HG03095 (cell line): Measurements from ENCODE around the gene IPO5.
"Not testable (repeated sequence)": the region's sequence is repeated elsewhere in the genome, so short reads cannot be mapped to it uniquely, and the experiment has no call there.

Experiments used
- ATAC-seq: cut with Tn5 transposase; IDR thresholded peaks from one replicate; pipeline ENCODE4 v1.9.1; 2021; ENCODE audit warnings: moderate library complexity; ENCODE audit not compliant: unreplicated experiment

Gene IPO5

GRCh38 chr13:97948041-97948440 is 5.4 kb upstream of the IPO5 start:
- no peak for ATAC-seq

GRCh38 chr13:97949316-97949715 is 4.2 kb upstream of the IPO5 start:
- not testable (repeated sequence) for ATAC-seq

- ATAC-seq, result no peak
Measured at GRCh38 chr13:97951376-97951775, 2.1 kb upstream of the IPO5 start.

- ATAC-seq, result peak; percentile 79
Measured at GRCh38 chr13:97952831-97953230, 644 bp upstream of the IPO5 start.

GRCh38 chr13:97961340-97961739 is 7.9 kb downstream of the IPO5 start:
- no peak for ATAC-seq

- no peak for ATAC-seq
Measured at GRCh38 chr13:97962887-97963286, 9.4 kb downstream of the IPO5 start.

- ATAC-seq, result no peak
Measured at GRCh38 chr13:97967226-97967625, 13.8 kb downstream of the IPO5 start.

GRCh38 chr13:97967948-97968347 is 14.5 kb downstream of the IPO5 start:
- no peak for ATAC-seq

- ATAC-seq, result no peak
Measured at GRCh38 chr13:97971519-97971918, 18.0 kb downstream of the IPO5 start.

GRCh38 chr13:97974773-97975172 is 21.3 kb downstream of the IPO5 start:
- no peak for ATAC-seq

GRCh38 chr13:97975280-97975847 is 21.9 kb downstream of the IPO5 start:
- ATAC-seq, result no peak

- peak; percentile 85 for ATAC-seq
Measured at GRCh38 chr13:97975848-97976609, 22.6 kb downstream of the IPO5 start.

GRCh38 chr13:97976610-97977521 is 23.4 kb downstream of the IPO5 start:
- ATAC-seq, result peak; percentile 29

GRCh38 chr13:97977982-97978381 is 24.5 kb downstream of the IPO5 start:
- no peak for ATAC-seq

GRCh38 chr13:97978651-97979050 is 25.2 kb downstream of the IPO5 start:
- no peak for ATAC-seq

GRCh38 chr13:97979051-97979450 is 25.6 kb downstream of the IPO5 start:
- no peak for ATAC-seq

GRCh38 chr13:97979556-97979955 is 26.1 kb downstream of the IPO5 start:
- no peak for ATAC-seq

GRCh38 chr13:97982286-97982685 is 28.8 kb downstream of the IPO5 start:
- ATAC-seq, result no peak

GRCh38 chr13:97986835-97987234 is 33.4 kb downstream of the IPO5 start:
- peak; percentile 72 for ATAC-seq

GRCh38 chr13:97999653-98000052 is 46.2 kb downstream of the IPO5 start:
- ATAC-seq, result no peak

- no peak for ATAC-seq
Measured at GRCh38 chr13:98004107-98004506, 50.6 kb downstream of the IPO5 start.

- ATAC-seq, result not testable (repeated sequence)
Measured at GRCh38 chr13:98004997-98005396, 51.5 kb downstream of the IPO5 start.
